T-helper 17 cell (primary cell): ENCODE measurements around the gene TPTE. TPM values are rescaled to one million over a fixed set of nuclear protein-coding genes. Genes with fewer than 3 reads are reported as not detected.
A peak's percentile ranks its signal among the peaks of the same experiment; 100 is the strongest.
"Not testable (repeated sequence)": the region's sequence is repeated elsewhere in the genome, so short reads cannot be mapped to it uniquely, and the experiment has no call there.

ENCODE experiments used
- ATAC-seq: fragments of 150-1000 bp; cut with Tn5 transposase; 2 replicates; pipeline ENCODE4 v1.10.0; 2021; ENCODE audit warnings: mild to moderate bottlenecking, moderate library complexity
- DNase-seq, 3 donors: peaks; one replicate each; pipeline versions ENCODE4 v3.0.0 to v3.0.0-alpha.2; 2020 to 2021
- H3K9me3 ChIP-seq: one replicate; pipeline ENCODE4 v1.7.0; 2013; ENCODE audit warnings: low read length, mild to moderate bottlenecking; ENCODE audit not compliant: control insufficient read depth, poor library complexity, severe bottlenecking
- H3K27ac Mint-ChIP-seq: one replicate; pipeline ENCODE4 v1.8.0; 2022; ENCODE audit warnings: mild to moderate bottlenecking, moderate library complexity, mixed read lengths
- H3K27me3 Mint-ChIP-seq: one replicate; pipeline ENCODE4 v1.8.0; 2022; ENCODE audit warnings: mixed read lengths
- H3K36me3 Mint-ChIP-seq: one replicate; pipeline ENCODE4 v1.8.0; 2022; ENCODE audit warnings: low read depth, mixed read lengths
- H3K4me1 Mint-ChIP-seq: one replicate; pipeline ENCODE4 v1.8.0; 2022; ENCODE audit warnings: mild to moderate bottlenecking, mixed read lengths
- H3K4me3 Mint-ChIP-seq: one replicate; pipeline ENCODE4 v1.8.0; 2022; ENCODE audit warnings: mild to moderate bottlenecking, moderate library complexity, mixed read lengths
- total RNA-seq, 4 donors: library from RNA in 2 of 4; stranded (reverse) in 2 of 4; gene quantifications; one replicate each; pipeline ENCODE4 v1.2.3 and lab custom pipeline; 2022 to 2026

TPTE gene
- total RNA-seq, 2 donors from 2014 or later: not detected

- not testable (repeated sequence) for H3K4me1 Mint-ChIP-seq, H3K27ac Mint-ChIP-seq, H3K9me3 ChIP-seq, ATAC-seq, H3K36me3 Mint-ChIP-seq, H3K4me3 Mint-ChIP-seq, H3K27me3 Mint-ChIP-seq, DNase-seq
Observed at GRCh38 chr21:10638144-10638543, 116.8 kb downstream of the TPTE start.

DNA sequence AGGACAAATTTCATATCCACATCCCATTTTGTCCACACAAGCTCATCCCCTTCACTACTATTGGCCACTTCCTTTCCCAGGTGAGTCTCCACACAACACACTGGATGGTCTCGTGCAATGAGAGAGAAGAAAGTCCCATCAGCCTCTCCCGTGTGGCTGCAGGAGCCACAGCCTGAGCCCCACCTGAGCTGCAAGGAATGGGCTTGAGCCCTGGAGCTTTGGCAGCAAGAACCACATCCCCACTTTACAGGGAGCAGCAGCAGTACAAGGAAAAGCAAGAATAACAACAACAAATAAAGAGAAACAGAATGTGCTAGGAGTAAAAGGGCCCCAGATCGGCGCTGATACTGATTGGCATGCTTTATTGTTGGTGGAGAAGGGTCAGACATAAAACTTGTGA, 117.7 kb downstream of the TPTE start:
- ATAC-seq: no peak

GRCh38 chr21:10639746-10640145, 118.4 kb downstream of the TPTE start:
- H3K9me3 ChIP-seq, ATAC-seq, H3K4me1 Mint-ChIP-seq, DNase-seq, H3K4me3 Mint-ChIP-seq, H3K36me3 Mint-ChIP-seq, H3K27ac Mint-ChIP-seq, H3K27me3 Mint-ChIP-seq: not testable (repeated sequence)

More for the DNA sequence above, 117.7 kb downstream of the TPTE start:
- H3K27me3 Mint-ChIP-seq: no peaks in the 10 kb centered on the region
- peaks cover 6% of the 10 kb centered on the region for H3K9me3 ChIP-seq
- no peaks in the 10 kb centered on the region for H3K36me3 Mint-ChIP-seq
- no peak overlapping the region for H3K4me3 Mint-ChIP-seq
- H3K4me1 Mint-ChIP-seq: no peaks in the 10 kb centered on the region
- DNase-seq: no peak
- no peak overlapping the region for H3K27ac Mint-ChIP-seq

GRCh38 chr21:10640446-10640845, 119.1 kb downstream of the TPTE start:
- ATAC-seq: no peak
- H3K27me3 Mint-ChIP-seq: no peaks in the 10 kb centered on the region
- no peak overlapping the region for H3K4me3 Mint-ChIP-seq
- H3K36me3 Mint-ChIP-seq: no peaks in the 10 kb centered on the region
- no peaks in the 10 kb centered on the region for H3K4me1 Mint-ChIP-seq
- no peak for DNase-seq
- peaks cover 6% of the 10 kb centered on the region for H3K9me3 ChIP-seq
- no peak overlapping the region for H3K27ac Mint-ChIP-seq

DNA sequence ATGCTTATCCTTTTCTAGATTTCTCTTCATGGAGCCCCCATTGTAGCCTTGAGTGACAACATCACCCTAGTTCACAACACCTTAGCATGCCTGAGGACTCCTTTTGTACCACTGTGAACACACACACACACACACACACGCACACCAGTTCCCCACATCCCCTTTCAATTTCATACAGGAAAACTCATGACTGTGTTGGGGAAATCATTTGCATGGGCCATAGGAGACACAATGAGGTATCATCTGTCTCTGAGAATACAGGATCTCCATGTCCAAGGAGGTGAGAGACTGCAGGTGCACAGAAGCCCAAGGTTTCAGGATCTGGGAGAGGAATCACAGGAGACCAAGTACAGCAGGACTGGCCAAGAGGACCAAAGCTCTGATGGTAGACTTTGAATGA, 119.7 kb downstream of the TPTE start:
- Mint-ChIP-seq H3K27me3 (no peaks in the 10 kb centered on the region), H3K4me1 (no peaks in the 10 kb centered on the region), H3K4me3 (no peak overlapping the region), H3K36me3 (no peaks in the 10 kb centered on the region), H3K27ac (no peak overlapping the region)
- no peak for ATAC-seq
- DNase-seq: no peak
- peaks cover 6% of the 10 kb centered on the region for H3K9me3 ChIP-seq

- not testable (repeated sequence) for H3K9me3 ChIP-seq, H3K4me3 Mint-ChIP-seq, H3K27ac Mint-ChIP-seq, H3K27me3 Mint-ChIP-seq, H3K36me3 Mint-ChIP-seq, ATAC-seq, DNase-seq, H3K4me1 Mint-ChIP-seq
Observed at GRCh38 chr21:10645667-10646066, 124.3 kb downstream of the TPTE start.

DNA sequence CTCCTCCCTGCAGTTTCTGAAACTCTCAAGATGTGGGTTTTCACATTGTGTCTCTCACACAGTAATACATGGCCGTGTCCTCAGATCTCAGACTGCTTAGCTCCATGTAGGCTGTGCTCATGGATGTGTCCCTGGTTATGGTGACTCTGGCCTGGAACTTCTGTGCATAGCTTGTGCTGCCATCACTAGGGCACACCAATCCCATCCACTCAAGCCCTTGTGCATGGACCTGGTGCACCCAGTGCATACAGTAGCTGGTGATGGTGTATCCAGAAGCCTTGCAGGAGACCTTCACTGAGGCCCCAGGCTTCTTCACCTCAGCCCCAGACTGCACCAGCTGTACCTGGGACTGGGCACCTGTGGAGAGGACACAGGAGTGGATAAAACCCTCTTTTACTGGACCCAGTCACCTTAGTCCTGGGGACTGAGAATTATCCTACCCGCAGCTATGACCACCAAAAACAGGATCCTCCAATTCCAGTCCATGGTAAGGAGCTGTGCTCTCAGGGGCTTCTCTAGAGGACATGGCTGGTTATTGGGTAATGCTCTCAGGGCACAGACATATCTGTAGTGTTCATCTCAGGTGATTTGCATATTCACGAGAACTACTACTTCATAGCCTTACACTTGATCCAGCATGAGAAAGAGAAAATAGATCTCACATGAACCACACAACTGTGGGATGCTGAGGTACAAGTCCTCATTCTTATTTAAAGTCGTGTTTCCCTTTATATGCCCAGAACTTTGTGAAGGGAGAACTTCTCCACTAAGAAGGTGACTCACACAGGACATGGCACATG, 128.2 kb downstream of the TPTE start:
- not testable (repeated sequence) for H3K27ac Mint-ChIP-seq, H3K9me3 ChIP-seq, H3K4me3 Mint-ChIP-seq, H3K27me3 Mint-ChIP-seq, H3K4me1 Mint-ChIP-seq, H3K36me3 Mint-ChIP-seq, DNase-seq
- peak; percentile 77 for ATAC-seq

DNA sequence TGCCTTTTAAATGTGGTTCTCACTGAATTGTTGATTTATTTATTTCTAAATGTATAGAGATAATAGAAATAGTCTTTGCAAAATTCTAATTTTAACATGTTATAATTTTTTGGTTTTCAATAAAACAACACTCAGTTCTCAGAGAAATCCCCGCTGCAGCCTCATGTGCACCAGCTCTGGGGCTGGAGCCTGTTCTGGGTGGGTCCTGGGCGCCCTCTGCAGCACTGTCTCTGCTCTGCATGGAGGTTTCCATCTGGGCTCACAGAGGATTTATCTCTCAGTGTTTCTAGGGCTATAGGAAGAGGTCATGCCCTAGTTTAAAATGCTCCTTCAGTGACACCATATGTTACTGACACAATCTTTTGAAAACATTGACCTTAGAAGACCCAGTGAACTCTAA, 128.9 kb downstream of the TPTE start:
- not testable (repeated sequence) for ATAC-seq, H3K4me1 Mint-ChIP-seq, DNase-seq, H3K27me3 Mint-ChIP-seq, H3K36me3 Mint-ChIP-seq, H3K4me3 Mint-ChIP-seq, H3K9me3 ChIP-seq, H3K27ac Mint-ChIP-seq
